Ecto neural progenitor cell (in vitro differentiated cells): ENCODE measurements around the gene GFPT2.

Experiments used
- DNase-seq: peaks from one replicate; pipeline ENCODE4 v3.0.0-alpha.2; 2018; ENCODE audit warnings: low spot score

The GFPT2 gene

GRCh38 chr5:180281706-180282105 is 71.4 kb downstream of the GFPT2 start:
- DNase-seq: no peak

- DNase-seq: no peak
Measured at GRCh38 chr5:180274695-180275094, 78.4 kb downstream of the GFPT2 start.

- DNase-seq: no peak
Measured at GRCh38 chr5:180271221-180271620, 81.9 kb downstream of the GFPT2 start.

GRCh38 chr5:180259260-180259611 is 93.9 kb downstream of the GFPT2 start:
- no peak for DNase-seq

GRCh38 chr5:180253036-180253824 is 99.9 kb downstream of the GFPT2 start:
- DNase-seq: no peak

- no peak for DNase-seq
Measured at GRCh38 chr5:180251887-180252286, 101.2 kb downstream of the GFPT2 start.

- no peak for DNase-seq
Measured at GRCh38 chr5:180251141-180251540, 102.0 kb downstream of the GFPT2 start.
